AG09309 (cell line): ENCODE results near the gene TRIO.

ENCODE experiments used
- DNase-seq: peaks from one replicate; pipeline ENCODE4 v3.0.0-alpha.2; 2010; ENCODE audit warnings: low read depth
- H3K4me3 ChIP-seq: 2 replicates; pipeline ENCODE4 v1.5.1; 2011; ENCODE audit warnings: mild to moderate bottlenecking, low read depth, low read length, moderate library complexity; ENCODE audit not compliant: control insufficient read depth
- TF ChIP-seq, protein P1 (sequence below): IDR thresholded peaks from 2 replicates; pipeline ENCODE4 v1.5.1; 2011; ENCODE audit warnings: mild to moderate bottlenecking, low read depth, low read length, inconsistent platforms; ENCODE audit not compliant: insufficient read depth, control insufficient read depth; ENCODE audit errors: missing control alignments

Gene TRIO

DNA sequence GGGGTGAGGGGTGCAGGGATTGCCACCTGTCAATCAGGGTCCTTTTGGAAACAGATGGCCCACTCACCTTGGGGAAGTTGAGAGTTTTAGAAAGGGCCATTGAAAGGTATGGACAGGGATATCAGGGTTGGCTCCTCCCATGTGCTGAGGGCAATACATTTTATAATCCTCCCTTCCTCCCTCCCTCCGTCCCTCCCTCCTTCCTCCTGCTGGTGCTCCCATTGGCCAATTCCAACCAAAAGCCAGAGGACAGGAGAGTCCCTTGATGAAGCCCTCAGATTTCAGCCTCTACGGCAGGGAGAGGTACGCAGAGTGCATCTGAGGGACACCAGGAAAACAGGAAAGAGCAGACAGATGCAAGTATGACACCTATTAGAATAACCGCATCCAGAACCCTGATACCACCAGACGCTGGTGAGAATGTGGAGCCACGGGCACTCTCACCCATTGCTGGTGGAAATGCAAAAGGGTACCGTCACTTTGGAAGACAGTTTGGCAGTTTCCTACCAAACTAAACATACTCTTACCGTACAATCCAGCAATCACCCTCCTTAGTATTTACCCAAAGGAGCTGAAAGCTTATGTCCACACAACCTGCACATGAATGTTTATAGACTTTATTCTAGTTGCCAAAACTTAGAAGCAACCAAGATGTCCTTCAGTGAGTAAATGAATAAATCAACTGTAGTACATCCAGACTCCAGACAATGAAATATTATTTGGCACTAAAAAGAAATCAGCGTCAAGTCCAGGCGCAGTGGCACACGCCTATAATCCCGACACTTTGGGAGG, 380.3 kb downstream of the TRIO start:
- TF ChIP-seq, protein P1, sequence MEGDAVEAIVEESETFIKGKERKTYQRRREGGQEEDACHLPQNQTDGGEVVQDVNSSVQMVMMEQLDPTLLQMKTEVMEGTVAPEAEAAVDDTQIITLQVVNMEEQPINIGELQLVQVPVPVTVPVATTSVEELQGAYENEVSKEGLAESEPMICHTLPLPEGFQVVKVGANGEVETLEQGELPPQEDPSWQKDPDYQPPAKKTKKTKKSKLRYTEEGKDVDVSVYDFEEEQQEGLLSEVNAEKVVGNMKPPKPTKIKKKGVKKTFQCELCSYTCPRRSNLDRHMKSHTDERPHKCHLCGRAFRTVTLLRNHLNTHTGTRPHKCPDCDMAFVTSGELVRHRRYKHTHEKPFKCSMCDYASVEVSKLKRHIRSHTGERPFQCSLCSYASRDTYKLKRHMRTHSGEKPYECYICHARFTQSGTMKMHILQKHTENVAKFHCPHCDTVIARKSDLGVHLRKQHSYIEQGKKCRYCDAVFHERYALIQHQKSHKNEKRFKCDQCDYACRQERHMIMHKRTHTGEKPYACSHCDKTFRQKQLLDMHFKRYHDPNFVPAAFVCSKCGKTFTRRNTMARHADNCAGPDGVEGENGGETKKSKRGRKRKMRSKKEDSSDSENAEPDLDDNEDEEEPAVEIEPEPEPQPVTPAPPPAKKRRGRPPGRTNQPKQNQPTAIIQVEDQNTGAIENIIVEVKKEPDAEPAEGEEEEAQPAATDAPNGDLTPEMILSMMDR = no peak
- no peak overlapping the region for H3K4me3 ChIP-seq

DNA sequence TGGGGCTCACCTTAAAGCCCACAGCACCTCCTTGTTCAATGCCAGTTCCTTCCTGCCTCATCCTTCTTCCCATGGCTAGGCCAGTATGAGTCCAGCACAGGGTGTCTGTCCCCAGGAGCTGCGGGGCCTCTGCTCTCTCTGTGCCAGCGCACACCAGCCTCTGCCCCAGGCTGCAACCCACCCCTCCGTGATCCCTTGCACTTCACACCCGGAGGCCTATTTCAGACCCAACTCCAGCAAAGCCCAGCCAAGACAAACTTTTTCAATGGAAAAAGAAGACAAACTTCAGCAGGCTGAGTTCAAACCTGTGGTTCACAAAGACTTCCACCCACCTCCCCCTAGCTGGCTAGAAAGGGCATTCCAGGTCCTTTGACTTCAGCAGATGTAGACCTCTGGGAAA, 382.3 kb downstream of the TRIO start:
- DNase-seq = no peak
- TF ChIP-seq, protein P1 = no peak
- H3K4me3 ChIP-seq = no peak overlapping the region

More for the DNA sequence above, 380.3 kb downstream of the TRIO start:
- DNase-seq = no peak

DNA sequence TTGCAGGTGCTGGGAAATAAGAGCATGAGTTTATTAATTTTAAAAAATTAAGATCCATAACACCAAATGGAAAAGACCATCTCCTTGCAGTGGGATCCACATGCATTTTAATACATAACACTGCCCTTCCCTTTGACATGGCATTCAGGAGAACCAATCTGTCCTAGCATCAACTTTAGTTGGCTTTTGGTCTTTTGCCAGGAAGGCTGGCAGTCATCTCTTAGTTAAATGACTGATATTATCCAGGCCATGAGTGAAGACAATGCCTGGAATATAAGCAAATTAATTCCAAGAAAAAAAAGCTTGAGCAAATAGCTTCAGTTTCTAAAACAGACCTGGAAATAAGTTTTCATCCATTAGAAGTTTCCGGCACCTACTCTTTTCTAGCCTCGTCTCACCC, 383.4 kb downstream of the TRIO start:
- TF ChIP-seq, protein P1 = no peak
- no peak overlapping the region for H3K4me3 ChIP-seq
- DNase-seq = no peak

DNA sequence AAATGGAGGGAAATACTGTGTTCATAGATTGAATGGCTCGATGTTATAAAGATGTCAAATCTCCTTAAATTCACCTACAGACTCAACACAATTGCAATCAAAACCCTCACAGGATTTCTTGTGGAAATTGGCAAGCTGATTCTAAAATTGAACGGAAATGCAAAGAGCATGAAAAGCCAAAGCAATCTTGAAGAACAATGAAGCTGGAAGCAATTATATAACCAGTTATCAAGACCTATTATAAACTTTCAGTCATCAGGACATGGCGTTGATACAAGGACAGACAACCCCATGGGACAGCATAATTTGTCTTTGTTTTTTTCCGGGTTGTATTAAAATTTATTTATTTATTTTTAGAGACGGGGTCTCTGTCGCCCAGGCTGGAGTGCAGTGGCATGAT, 385.0 kb downstream of the TRIO start:
- TF ChIP-seq, protein P1 = no peak
- DNase-seq = no peak
- H3K4me3 ChIP-seq = no peak overlapping the region

DNA sequence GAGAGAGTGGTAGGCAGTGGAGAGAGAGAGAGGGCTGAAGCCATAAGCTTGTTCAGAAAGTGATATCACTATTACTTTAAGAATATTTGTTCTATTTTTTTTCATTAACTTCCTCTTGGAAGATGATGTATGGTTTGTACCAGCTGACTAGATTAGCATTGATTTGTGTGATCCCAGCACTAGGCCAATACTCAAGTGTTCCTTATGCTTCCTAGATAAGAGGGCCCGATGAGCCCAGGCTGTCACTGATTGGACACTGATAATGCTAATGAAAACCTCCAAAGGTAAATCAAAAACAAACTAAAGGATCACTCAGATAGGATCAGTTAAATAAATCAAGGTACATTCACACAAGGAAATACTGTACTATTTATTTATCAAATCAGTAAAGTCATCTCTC, 385.8 kb downstream of the TRIO start:
- H3K4me3 ChIP-seq = no peak overlapping the region
- DNase-seq = no peak
- TF ChIP-seq, protein P1 = no peak

DNA sequence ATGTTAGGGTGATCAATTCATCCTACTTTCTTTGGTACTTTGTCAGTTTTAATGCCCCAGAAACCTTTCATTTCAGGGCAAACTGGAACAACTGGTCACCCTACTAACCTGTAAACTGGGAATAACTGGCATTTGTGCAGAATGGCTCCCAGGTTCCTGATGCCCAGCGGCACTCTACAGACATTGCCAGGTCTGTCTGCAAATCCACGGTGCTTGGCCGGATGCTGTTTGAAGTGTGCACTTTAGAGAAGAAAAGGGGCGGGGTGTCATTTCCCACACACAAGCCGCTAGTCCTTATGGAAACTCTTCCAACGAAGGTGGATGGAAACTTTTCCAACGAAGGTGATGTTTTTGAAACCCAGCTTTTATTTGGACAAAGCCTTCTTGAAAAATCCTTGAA, 388.5 kb downstream of the TRIO start:
- no peak for DNase-seq
- TF ChIP-seq, protein P1 = no peak
- no peak overlapping the region for H3K4me3 ChIP-seq
